Measurements from ENCODE around the gene GTPBP4.
"Not testable (repeated sequence)": the region's sequence is repeated elsewhere in the genome, so short reads cannot be mapped to it uniquely, and the experiment has no call there.

Gene GTPBP4

DNA sequence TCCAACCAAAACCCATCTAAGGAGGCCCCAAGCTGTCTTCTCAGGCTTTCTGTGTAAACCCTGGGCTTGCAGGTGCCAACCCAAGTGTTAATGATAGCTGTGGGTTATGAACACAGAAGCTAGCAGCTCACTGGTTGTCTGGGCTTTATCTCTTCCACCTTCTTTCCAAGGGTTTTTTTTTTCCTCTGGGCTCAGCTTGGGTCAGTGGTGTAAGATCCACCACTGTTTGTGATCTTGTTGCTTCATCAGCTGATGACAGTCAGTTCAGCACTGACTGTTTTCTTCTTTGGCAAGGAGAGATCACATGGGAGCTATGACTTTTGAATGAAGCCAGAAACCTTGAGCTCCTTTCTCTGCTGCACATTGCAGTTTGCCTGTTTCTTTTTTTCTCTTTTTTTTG is 4.6 kb downstream of the GTPBP4 start:
- no peak for DNase-seq

DNA sequence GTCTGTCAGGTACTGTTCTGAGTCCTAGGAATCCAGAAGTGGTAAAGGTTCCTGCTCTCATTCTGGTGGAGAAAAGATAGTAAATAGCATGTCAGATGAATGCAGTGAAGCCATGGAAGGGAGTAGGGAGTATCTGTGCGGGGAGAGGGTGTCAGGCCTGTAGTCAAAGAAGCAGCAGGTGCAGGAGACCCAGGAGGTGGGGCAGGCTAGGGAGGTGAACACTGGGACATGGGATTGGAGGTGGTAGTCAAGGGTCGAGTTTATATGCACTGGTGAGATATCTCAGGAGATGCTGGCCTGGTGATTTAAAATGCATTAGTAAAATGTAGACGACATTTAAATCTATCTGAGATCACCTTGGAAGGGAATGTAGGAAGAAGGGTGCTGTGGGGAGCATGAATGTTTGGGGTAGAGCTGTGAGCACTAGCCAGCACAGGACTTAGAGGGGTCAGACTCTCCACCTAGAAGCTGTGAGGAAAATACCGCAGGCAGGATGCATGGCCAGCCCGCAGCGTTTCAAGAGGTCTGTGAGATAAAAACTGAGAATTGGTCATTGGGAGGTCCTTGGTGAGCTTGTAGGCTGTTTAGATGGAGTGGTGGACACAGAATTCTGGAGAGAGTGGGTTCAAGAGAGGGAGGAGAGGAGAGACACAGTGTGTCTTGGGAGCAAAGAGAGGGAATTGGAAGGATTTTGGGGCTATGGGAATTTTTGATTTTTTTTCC is 6.8 kb downstream of the GTPBP4 start:
- DNase-seq = no peak

DNA sequence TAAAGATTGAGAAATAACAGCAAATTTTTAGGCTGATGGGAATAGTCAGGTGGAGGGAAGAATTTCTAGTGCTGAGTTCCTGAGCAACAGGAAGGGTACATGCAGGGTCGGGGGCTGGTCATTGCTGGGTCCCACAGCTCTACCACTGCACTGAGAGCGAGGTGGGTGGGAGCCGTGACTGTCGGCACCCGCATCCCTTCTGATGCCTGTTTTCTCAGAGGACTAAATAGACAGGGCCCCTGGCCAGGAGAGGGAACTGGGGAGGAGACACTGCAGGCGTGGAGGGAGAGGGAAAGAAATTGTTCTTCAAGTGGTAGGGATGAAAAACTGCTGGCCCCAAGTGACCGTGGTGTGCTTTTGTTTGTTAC is 7.3 kb downstream of the GTPBP4 start:
- DNase-seq = no peak

DNA sequence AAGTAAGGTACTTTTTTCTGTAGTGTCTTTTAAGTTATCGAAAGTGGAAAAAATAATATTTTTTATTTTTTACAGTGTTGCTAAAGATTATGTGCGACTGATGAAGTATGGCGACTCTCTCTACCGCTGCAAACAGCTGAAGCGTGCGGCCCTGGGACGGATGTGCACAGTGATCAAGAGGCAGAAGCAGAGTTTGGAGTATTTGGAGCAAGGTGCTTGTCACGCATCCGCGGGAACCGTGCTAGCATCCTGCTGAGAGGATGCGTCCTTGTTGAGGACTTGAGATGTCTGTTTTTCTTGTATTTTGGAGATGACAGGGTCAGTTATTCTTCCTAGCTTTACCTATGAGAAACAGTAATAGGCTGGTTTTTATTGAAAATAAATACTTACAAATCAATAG is 7.8 kb downstream of the GTPBP4 start:
- DNase-seq = no peak

DNA sequence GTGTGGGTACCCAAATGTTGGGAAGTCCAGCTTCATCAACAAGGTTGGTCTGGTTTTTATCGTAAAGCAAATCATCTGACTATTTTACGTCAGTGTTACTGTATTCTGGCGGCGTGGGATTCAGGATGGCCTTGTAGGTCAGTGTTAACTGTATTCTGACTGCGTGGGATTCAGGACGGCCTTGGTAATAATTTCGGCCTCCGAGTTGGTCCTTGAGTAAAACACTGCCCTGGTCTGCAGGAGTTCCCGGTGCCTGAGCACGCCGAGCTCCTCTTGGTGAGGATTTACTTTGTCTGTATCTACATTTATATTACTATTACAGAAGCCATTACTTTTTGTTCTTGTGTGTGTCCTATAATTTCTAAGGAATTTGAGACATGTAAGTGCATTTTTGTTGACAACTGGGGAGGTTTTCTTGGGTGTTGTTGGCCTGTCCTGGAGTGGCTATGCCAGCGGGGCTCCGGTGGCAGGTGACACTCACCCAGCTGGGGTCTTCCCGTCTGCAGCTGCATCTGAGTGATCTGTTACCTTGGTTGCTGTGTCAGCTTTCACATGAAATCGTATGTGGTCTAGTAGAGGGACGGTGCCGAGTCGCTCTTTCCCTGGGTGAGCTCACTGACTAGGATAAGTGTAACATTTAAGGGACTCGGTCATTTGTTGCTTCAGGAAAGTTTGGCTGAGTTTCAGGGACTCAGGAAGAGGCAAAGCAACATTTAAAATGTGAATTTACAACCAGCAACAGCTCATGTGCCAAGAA is 9.2 kb downstream of the GTPBP4 start:
- no peak for DNase-seq

DNA sequence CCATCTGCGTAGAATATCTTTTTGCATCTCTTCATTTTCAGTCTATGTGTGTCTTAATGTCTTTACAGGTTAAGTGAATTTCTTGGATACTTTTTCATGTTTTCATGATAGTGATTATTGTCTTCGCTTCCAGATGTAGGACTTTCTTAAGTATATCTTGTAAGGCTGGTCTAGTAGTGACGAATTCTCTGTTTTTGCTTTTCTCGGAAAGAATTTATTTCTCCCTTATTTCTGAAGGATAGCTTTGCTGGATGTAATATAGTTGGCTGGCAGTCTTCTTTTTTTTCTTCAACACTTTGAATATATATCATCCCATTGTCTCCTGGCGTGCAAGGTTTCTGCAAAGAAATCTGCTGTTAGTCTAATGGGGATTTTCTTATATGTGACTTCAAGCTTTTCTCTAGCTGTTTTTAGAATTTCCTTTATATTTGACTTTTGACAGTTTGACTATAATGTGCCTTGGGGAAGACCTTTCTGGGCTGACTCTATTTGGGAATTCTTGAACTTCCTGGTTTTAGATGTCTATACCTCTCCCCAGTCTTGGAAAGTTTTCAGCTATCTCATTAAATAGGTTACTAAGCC is 14.3 kb downstream of the GTPBP4 start:
- no peak for DNase-seq

DNA sequence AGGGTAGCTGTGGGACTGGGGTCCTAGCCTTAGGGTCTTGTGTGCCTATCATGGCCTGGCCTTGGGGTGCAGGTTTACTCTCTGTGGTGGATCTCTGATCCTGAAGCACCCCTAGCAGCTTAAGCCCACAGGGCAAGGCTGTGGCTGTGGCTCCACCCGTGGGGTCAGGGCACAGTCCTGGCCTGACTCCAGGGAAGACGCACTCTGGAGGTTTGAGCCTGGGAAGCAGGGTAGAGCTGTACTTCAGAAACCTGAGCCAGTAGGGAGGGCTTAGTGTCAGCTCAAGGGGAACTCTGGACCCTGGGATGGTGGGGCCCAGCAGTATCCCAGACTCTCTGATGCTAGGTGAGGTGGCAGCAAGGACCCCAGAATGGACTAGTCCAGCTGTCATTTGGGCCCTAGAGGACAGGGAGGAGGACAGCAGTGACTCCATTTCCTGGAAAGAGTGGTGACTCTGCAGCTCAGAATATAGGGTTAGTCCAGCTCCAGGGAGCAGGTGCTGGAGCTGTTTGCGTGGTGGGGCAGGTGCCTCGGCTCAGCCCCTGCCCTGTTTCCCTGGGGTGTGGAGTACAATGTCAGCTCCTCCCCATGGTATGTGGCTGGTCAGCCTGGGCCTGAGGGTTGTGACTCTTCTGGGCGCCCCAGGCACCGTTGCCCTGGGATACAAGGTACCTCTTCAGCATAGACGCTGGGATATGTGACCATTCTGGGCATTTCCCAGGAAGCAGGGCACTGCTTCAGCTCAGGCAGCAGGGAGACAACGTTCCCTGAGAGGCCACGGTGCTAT is 15.8 kb downstream of the GTPBP4 start:
- no peak for DNase-seq

DNA sequence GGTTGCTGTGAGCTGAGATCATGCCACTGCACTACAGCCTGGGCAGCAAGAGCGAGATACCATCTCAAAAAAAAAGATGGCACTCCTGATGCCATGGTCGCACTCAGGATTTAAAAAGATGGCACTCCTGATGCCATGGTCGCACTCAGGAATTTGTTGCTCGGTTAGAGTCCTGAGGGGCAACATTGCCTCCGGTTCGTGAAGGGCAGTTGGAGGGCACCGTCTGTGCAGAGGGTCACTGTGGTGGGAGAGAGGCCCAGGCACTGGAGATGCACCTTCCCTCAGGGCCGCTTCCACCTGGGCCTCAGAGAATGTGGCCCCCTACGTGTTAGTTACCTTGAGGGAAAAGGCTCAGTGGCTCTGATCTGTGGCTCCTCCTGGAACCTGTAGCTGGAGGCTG is 18.3 kb downstream of the GTPBP4 start:
- DNase-seq = no peak

DNA sequence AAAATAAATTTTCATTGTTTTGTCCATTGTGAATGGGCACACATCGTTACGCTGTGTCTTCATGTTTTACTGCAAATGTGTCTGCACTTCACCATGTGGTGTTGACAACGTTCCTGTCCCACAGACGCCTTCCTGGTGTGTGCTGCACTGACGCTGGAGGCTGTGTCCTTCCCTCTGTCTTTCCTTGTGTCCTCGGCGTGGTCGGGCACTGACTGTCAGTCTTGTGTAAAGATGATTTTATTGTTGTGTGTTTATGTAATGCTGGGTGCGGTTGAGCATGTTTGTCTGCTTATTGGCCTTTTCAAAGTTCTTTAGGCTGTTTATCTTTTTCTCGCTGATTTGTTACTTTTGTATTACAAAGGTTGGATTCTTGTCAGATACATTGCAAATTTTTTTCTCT is 19.3 kb downstream of the GTPBP4 start:
- no peak for DNase-seq

DNA sequence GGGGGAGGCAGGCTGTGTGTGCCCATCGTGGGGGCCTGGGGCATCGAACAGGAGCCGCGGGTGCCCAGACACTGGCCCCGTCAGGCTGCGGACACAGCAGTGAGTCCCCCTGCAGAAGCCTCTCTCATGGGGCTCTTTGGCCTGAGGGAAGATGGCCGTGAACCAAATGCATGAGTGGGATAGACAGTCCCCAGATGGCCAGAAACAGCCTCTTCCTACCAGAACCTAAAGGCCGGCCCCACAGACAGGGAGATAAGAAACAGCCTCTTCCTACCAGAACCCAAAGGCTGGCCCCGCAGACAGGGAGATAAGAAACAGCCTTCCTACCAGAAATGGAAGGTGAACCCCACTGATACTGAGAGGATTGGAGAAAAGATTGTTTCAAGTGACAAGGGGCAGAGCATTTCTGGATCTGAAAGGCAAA is 20.8 kb downstream of the GTPBP4 start:
- no peak for DNase-seq

DNA sequence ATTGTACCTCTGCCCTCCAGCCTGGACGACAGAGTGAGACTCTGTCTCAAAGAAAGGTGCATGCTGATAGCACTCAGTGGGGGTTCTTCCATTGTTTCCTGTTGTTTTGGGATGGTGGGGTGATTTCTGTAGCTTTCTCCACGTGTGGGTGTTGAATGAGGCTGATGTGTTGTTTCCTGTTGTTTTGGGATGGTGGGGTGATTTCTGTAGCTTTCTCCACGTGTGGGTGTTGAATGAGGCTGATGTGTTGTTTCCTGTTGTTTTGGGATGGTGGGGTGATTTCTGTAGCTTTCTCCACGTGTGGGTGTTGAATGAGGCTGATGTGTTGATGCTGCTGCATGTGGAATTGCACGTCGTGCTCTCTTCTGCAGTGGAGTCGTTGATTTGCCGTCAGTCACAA is 21.7 kb downstream of the GTPBP4 start:
- not testable (repeated sequence) for DNase-seq

DNA sequence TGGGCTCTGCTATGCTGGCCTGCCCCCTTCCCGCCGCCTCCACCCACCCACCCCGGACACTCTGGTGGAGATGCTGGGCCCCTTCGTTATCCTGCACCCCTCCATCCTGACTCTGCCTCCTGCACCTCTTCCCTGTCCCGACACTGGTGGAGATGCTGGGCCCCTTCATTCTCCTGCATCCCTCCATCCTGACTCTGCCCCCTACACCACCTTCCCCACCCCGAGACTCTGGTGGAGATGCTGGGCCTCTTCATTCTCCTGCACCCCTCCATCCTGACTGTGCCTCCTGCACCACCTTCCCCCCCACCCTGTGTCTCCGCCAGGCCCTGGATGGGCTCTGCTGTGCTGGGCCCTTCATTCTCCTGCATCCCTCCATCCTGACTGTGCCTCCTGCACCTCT is 22.5 kb downstream of the GTPBP4 start:
- no peak for DNase-seq

DNA sequence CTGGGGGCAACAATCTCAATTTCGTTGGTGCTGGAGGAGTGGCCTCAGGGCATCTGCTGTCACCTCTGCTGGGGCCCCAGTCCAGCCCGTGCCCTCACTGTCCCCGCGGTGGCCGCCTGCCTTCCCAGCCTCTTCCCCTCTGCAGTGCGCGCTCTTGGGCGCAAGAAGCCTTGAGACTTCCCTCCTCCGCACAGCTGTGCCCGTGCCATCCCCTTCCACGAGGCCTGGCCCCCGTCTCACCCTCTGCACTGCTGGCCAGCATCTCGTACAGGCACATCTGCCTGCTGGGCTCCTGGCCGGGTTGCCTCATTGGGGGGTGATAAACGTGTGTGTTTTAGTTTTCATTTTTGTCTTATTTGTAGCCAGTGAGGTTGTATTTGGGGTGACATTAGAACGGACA is 23.5 kb downstream of the GTPBP4 start:
- no peak for DNase-seq

DNA sequence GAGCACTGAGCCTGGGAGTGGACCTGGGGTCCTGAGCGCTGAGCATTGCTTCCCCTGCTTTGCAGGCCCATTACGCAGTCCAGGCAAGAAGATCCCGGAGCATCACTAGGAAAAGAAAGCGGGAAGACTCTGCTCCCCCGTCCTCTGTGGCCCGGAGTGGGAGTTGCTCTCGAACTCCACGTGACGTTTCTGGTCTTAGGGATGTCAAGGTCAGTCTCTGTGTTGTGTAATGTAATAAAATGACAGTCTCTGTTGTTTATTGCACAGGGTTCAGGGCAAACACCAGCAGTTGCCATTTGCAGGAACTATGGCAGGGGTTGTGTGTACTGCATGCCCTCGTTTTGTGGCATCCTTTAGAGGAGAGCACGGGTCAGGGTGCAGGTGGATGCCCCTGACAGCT is 27.5 kb downstream of the GTPBP4 start:
- DNase-seq = no peak

DNA sequence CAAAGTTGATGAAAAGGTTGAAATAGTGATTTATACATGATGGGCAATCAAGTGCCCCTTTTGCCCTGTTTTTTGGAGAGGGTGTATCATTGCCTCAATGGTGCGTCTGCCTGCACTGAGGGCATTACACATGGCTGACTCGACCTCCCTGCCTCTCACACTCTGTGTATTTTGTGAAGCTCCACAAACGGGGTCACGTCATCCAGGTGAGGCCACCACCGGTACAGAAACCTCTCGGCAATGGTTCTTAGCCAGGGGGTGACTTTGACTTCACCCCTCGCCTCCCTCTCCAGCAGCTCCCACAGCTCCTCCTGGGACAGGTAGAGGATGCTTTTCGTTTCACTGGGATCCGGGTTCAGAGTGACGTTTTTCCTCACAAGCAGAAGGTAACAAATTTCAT is 31.1 kb downstream of the GTPBP4 start:
- no peak for DNase-seq

DNA sequence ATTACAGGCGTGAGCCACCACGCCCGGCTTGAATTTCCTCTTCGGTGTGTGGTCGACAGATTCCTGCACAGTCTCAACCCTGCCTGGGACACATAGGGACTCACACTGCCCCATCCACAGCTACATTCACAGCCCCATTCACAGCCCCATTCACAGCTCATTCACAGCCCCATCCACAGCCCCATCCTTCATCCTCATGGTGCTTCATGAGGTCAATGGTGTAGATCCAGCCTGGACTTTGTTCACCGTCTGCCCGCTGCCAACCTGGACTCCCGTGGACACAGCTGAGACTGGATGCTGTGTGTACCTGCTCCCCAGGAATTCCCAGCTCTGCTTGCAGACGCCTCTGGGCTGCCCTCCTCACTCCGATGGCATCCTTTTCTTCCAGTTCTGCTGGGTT is 32.2 kb downstream of the GTPBP4 start:
- no peak for DNase-seq

DNA sequence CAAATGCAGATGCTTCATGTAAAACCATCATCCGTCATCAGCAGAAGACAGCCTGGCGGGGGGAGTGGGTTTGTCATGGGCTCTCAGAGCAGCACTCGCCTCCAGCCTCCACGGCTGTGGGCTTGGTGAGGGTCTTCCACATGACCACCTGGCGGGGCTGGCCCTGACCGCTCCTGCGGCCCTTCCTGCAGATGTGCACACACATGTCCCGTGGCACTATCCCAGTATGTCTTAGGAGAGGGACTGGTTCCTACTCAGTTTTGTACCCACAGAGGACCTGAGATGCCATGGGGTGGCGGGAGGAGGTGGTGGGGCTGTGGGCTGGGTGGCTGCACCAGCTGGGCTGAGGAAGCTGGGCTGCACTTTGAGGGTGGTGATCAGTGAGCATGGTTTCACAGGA is 32.7 kb downstream of the GTPBP4 start:
- DNase-seq = no peak

DNA sequence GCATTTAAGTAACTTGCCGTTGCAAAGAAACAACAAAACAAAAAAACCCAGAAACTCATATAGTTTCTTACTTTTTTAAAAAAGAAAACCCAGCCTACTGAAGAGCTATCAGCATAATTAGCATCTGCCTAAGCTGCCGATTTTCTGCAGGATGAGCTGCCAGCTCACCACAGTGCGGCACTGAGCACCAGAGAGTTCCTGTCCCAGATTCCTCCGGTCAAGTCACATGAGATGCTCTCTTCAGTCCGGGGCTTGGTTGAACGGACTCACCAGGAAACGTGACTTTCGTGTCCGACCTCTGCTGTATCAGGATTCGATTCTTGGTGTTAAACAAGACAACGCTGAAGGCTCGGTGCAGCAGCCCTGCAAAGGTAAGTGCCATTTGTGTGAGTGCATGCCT is 34.2 kb downstream of the GTPBP4 start:
- DNase-seq = no peak

DNA sequence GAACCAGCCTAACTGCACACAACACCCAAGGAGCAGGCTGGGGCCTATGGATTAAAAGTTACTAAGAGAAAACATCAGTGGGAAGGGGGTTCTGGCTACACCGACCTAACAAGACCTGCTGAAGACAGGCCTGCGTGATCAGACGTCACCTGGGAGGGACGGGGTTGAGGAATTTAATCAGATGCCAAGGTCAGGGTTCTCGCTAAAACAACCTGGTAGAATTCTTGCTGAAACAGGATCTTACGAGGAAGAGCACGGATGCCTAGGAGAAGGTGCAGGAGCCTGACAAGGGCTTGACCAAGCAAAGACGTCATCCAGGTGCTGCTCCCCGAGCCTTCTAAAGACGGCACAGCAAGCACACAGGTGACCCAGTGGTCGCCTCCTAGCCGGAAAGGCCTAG is 35.9 kb downstream of the GTPBP4 start:
- no peak for DNase-seq

DNA sequence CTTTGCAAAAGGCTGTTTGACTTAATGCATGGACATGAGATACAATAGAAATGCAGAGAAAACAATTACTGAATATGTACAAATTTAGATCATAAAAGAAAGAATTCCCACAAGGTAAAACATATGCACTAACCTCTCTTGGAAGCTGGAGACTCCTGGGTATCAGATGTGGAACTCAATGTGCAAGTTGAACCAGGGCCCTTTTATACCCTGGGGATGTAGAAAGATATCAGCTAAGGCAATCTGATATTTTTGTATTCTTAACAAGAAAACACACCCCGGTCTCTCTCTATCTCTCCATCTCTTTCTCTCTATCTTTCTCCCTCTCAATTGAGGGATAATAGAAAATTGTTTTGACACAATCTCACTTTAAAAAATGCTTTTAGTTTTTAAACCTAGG is 37.4 kb downstream of the GTPBP4 start, which contains the start of gene IDI2:
Gene IDI2 (minus strand): TSS at position 177 of the 400 bp plus-strand sequence. CDS start 1,136 bp downstream, outside the sequence.
- DNase-seq = no peak

DNA sequence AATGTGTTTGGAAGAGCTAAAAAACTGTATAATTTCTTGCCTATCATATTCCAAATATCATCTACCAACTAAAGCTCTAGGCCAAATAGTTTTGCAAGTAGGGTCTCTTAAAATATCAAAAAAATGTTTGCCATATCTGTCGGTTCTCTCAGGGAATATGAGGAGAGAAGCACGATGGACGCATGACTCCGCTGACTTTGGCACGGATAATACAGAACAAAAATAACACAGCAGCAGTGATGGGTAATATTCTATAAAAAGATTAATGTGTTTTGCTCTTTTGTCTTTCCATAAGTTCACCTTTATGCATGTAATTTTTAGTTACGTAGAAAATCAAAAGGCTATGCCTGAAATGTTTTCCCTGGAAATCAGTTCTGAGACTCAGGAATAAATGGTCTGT is 38.3 kb downstream of the GTPBP4 start:
- DNase-seq = no peak

DNA sequence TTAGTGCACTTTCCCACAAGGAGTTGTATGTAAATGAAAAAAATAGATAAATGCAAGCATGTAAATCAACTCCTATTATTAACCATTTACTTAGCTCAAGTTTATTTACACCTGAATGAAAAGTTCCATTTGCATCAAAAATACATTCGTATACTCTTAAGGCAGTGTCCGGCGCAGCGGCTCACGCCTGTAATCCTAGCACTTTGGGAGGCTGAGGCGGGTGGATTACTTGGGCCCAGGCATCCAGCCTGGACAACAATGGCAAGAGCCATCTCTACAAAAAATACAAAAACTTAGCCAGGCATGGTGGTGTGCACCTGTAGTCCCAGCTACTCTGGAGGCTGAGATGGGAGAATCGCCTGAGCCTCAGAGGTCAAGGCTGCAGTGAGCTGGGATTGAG is 41.6 kb downstream of the GTPBP4 start:
- DNase-seq = no peak

DNA sequence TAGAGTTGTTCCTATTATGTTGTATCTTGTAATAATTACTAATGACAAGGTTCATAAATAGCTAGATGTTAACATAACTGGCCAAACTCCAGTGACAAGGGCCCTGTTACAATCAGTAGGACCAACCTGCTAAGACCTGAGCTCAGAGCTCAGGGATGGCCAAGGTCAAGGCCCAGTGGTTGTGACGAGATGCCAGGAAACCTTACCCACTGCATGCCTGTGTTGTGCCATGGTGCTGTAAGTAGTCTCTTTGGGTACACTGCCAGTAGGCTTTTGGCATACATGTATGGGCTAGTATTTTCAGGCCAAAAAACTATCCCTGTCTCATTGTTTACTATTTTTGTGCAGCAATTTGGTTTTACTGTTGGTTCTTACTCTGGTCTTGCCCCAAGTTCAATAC is 45.4 kb downstream of the GTPBP4 start:
- DNase-seq = no peak

DNA sequence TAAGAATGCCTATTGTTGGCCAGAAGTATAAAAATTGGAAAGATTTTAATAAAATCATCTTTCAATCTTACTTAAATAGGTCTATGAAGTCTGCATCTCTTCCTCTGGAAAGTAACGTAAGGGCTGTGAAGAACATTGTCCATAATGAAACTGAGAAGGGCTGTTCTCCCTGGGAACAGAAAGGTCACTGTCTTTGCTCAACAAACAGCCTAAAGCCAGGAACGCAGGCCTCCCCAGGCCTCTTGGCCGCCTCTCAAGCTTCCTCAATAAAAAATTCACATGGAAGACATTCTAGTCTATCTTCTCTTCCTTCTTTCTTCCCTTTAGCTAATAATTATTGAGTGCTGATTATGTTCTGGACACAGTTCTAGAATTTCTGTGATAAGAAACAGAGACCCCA is 46.5 kb downstream of the GTPBP4 start:
- no peak for DNase-seq

Measured in activated T-cell treated with anti-CD3 and anti-CD28 coated beads for 4 hours (primary cell).